Activated CD8-positive, alpha-beta memory T cell treated with anti-CD3 and anti-CD28 coated beads for 36 hours (primary cell): ENCODE results near the gene TRAPPC3L. TPM values are rescaled to one million over a fixed set of nuclear protein-coding genes. Genes with fewer than 3 reads are reported as not detected.

Source experiments
- CTCF ChIA-PET: fragments of 350-600 bp; sonication (Branson Sonifier 250); formaldehyde crosslinking; loops from one replicate; lab custom pipeline; 2021; ENCODE audit warnings: antibody characterized with exemption; lab: Charles Lee
- POLR2A ChIA-PET: fragments of 350-600 bp; sonication (Branson Sonifier 250); formaldehyde crosslinking; loops from one replicate; lab custom pipeline; 2021; ENCODE audit warnings: antibody characterized with exemption; lab: Charles Lee
- total RNA-seq, 2 experiments: library from RNA; stranded (reverse); gene quantifications; one replicate each; pipeline ENCODE4 v1.2.3, GENCODE V29; 2021

The TRAPPC3L gene
- total RNA-seq, 2 experiments from 2014 or later, result not detected

DNA sequence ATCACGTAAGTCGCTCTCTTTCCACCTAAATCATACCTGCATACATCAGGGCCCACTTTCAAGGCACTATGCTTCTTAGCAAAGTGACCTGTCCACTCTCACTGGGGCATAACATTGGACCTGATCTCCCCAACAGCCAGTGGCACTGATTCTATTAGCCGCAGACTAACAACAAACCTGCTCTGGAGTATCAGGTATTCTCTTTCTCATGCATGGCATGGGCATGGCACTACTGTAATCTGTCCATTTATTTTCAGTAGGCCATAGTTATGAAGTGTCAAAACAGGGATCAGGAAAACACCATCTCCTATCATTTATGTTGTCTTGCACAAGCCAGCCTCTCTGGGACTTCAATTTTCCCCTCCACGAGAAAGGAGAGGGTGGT is 16.5 kb upstream of the TRAPPC3L start:
- CTCF ChIA-PET, result interaction anchor here (1.1 to 2.4 kb wide), 3 partner anchors 9 to 274 kb away, joined by 3 to 7 read pairs (median 5); partner anchors contain the start of gene RWDD1
- POLR2A ChIA-PET, result no interaction called here

DNA sequence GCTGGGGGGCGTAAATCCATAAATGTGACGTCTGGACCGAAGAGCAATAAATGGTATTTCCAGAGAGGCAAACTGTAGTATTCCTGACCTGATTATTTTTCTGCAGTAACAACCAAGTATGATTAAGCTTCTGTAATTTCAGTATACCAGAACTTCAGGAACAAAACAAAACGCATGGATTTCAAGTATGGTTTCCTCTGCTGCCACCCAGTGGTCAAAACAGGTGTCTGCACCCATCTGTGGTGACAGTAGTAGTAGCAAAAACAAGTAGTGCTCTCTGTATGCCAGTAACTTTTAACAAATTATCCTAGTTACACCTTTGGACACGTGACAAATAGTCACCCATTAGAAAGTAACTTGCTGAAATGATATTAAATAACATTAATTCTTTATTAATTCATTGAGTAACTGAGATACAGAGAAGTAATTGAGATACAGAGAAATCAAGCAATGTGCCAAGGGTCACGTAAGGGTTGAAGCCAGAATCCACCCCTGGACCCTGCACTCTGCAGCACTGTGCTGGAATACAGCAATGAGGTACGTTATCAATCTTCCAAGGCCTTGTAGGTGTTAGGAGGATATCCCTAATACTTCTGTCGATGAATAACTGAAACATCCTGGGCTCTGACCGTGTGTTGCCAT is 16.0 kb upstream of the TRAPPC3L start:
- CTCF ChIA-PET, result interaction anchor here (0.6 to 2.8 kb wide), 12 partner anchors 10 to 345 kb away, joined by 3 to 17 read pairs (median 3); partner anchors contain the start of genes RWDD1 and TSPYL4
- POLR2A ChIA-PET, result interaction anchor here (0.6 kb wide), 1 partner anchor 11 kb away, joined by 3 read pairs; no protein-coding TSS in a partner anchor

DNA sequence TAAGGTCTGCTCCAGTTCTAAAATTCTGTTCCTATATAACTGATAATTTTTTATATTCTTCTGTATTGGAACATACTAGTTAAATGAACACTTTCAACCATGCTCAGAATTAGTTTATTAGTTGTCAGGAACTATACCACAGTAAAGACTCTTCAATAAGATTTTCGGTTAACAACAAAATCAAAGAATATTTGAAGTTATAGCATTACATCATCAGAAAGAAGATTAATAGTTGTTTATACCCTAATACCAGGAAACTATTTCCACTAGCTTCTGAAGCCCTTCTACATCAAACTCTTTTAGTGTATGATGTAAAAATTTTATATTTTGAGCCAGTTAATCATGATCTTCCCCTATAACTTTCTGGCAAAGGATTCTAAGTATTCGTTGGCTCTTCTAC is 14.6 kb upstream of the TRAPPC3L start:
- CTCF ChIA-PET, result interaction anchor here (1.1 to 2.8 kb wide), 2 partner anchors 12 to 152 kb away, joined by 3 to 17 read pairs; partner anchors contain the start of gene RWDD1
- POLR2A ChIA-PET, result no interaction called here

DNA sequence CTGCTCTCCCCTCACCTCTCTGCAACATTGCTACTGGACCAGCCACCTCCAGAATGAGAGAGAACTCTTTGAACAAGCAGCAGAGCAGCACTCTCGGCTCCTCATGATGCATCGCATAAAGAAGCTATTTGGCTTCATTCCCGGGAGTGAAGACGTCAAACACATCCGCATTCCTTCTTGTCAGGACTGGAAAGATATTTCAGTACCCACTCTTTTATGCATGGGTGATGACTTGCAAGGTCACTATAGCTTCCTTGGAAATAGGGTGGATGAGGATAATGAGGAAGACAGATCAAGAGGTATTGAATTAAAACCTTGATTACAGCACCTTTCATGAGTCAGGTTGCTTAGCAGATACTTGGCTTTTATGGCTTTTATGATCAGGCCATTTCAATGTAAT is 12.4 kb upstream of the TRAPPC3L start:
- ChIA-PET CTCF (no interaction called here), POLR2A (no interaction called here)

DNA sequence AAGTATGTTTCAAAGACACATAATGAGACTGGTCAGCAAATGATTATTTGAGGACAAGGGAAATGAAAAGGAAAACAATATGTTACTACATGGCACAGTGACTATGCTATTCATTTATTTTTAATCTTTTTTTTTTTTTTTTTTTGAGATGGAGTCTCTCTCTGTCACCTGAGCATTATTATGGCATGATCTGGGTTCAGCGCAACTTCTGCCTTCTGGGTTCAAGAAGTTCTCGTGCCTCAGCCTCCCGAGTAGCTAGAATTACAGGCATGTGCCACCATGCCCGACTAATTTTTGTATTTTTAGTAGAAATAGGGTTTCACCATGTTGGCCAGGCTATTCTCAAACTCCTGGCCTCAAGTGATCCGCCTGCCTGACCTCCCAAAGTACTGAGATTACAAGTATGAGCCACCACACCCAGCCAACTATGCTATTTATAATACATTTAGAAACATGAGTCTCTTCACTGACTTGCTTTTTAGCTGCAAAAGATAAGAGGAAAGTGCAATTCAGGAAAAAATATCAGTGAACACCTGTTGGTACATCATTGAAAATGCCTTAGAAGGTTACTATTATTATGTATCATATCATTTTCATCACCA is 11.4 kb upstream of the TRAPPC3L start:
- ChIA-PET CTCF (no interaction called here), POLR2A (no interaction called here)

DNA sequence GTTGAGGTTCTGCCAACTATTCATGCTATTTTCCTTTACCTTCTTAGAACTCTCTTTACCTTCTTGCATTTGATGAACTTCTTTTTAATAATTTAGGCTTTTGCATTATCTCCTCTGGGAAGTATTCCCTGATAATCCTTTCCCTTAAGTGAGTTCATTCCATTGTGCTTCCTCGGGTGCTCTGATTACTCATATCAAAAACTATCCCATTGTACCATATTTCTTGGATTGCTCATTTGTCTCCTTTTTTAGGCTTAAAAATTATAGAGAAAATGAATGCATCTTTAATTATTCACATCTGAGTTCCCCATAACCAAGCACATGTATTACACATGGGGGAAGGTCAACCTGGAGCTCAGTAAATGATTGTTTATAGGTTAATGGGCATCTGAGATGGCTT is 10.6 kb upstream of the TRAPPC3L start:
- POLR2A ChIA-PET, result no interaction called here
- CTCF ChIA-PET, result no interaction called here

DNA sequence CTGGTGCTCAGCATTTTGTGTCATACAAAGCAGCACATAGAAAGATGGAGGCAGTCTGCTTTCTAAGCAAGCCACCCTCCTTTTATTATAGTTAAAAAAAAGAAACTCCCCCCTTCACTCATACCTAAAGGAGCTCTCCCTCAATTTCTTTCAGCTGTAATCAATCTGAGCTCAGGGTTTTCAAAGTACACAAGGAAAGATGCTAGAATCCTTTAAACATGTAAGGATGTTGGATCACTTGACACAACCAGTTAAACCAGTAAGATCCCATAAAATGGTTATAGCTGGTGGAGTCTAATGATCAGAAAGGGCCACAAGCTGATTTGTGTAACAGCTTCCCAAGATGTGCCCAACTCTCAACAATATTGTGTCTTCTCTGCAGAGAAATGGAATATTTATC is 8.0 kb upstream of the TRAPPC3L start, which contains the start of gene CALHM4:
Gene CALHM4, plus strand, starts transcription at position 301 of the 400 bp plus-strand sequence. Its CDS starts 43 bp downstream, at position 344.
- CTCF ChIA-PET, result no interaction called here
- POLR2A ChIA-PET, result no interaction called here

DNA sequence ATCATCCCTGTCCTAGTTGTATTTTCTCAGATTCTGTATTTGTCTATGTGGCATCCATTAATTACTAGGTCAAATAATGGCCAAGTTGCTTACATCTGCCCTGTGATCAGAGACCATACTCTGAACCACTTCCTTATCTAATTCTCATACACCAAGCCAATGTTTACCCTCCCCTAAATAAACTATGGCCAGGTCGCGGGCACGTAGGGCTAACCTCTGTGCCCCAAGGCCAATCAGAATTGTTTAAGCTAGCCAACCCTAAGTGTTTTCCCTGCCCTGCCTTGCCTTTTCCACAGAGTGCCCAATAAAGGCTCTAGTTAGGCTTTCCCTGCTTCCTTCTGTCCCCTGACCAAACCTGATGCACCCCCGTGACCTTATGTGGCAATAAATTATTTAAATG is 5.3 kb upstream of the TRAPPC3L start:
- CTCF ChIA-PET, result no interaction called here
- POLR2A ChIA-PET, result no interaction called here

DNA sequence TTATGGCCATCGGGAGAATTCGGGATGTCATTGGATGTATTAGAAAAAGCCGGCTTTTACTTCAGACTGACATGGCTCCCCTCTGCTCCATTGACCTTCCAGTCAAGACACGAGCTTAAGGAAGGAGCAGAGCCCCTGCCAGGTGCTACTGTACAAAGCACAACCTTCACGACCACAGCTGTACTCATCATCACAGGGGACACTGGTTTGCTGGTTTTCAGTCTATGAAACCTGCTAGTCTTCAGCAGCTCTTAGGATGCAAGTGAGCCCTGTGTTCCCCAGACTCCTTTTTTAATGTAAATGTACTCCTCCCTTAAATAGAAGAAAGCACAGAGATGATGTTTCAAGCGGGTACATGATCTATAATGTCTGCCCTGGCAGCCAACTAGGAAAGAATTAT is 1.9 kb upstream of the TRAPPC3L start:
- CTCF ChIA-PET, result interaction anchor here (1.0 kb wide), 1 partner anchor 260 kb away, joined by 4 read pairs; no protein-coding TSS in a partner anchor
- POLR2A ChIA-PET, result no interaction called here

DNA sequence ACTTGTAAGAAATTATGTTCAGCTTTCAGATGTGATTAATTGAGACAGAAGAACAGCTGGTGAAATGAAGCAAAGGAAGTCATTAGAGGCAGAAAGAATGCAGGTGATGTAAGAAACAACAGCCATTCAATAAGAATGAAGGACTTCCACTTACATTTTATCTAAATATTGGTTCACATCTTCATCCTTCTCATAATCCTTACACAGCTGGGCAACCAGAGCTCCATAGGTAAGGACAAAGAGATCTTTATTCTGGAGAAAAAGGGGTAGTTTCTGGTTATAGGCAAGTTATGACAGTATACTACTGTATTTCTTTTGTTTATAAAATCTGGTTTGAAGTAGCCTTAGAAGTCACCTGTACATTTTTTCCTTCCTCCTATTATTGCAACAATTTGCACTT is 2.3 kb downstream of the TRAPPC3L start:
- CTCF ChIA-PET, result interaction anchor here (0.7 kb wide), 1 partner anchor 95 kb away, joined by 3 read pairs; no protein-coding TSS in a partner anchor
- POLR2A ChIA-PET, result no interaction called here

DNA sequence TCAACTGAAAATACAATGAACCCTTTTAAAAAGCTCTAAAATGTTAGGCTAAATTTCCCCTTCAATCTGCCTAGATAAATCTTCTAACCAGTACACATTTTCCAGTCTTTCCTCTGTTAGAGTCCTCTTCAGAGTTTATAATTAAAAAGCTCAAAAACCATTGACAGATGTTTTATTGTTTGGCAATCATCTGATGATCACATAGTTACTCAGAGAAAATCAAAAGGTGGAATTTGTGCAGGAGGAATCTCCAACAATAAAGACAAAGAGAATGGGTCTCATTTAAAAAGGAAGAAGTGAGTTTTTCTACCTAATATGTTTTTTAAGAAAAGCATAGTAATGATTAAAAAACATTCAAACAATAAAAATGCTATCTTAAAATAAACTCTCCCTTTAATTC is 3.1 kb downstream of the TRAPPC3L start:
- POLR2A ChIA-PET, result no interaction called here
- CTCF ChIA-PET, result no interaction called here

DNA sequence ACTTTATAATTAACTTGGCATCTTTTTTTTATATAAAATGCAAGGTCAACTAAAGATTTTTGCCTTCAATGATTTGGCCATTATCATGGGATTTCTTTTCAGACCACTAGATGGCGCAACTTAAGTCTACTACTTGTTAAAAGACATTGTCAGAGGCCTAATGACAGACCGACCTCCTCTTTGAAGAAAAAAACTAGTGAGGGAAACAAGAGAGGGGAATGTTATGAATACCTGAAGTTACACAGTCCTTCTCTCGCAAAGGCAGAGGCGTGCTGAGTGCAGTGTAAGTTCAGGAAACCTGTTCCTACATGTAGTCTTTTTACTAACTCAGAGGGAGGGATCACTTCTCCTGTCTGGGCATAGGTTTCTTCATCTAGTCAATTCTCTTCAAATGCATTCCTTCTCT is 9.3 kb downstream of the TRAPPC3L start:
- ChIA-PET POLR2A (no interaction called here), CTCF (no interaction called here)

DNA sequence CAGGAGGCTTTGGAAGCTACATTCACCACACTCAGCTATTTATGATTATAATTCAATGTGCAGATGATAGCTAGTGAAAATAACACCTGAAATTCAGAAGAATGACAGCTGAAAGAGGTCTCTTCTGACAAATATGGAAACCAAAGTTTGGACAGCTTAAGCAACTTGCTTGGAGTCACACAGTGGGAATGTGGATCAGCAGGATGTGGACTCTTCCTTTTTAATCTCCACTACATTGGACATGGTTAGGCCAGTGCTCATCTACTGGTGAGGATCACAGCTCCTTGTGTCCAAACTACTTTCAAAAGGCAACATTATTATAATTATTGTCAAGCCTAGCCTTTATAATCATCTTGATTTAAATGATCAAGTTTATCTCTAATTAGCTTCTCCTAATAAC is 10.4 kb downstream of the TRAPPC3L start:
- POLR2A ChIA-PET, result no interaction called here

DNA sequence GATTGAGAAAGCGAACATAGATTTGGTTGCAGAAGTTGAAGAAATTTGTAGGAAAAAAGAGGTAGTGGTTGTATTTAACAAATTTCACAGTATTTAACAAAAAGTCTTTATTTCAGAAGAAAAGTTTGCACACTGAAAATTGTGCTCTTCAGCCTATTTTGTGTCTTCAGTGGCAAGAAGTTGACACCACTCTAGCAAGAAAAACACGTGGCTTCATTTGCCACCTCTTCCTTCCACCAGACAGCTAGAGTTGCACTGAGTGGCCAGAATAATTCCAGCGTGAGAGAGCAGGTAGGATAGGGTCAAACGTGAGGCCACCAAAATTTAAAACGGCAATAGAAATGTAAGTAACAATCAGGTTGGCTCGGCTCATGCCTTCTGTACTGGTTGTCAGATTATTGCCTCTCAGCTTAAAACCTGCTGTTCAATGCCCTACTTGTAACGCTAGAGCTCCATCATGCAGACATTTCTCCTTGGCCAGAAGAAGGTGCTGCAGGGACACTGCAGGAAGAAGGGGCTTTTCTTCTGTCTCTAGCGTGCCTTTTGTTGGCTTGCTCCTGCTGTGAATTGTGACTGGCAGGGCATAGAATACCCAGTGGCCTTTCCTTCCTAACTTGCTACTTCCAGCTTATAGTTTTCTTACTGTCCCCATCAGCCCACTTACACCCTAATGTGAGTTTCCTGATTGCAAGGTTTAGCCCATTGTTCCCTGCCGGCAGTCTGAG is 12.1 kb downstream of the TRAPPC3L start:
- POLR2A ChIA-PET, result no interaction called here

More for the DNA sequence above, 10.4 kb downstream of the TRAPPC3L start:
- CTCF ChIA-PET, result interaction anchor here (0.6 to 1.3 kb wide), 4 partner anchors 9 to 1056 kb away, joined by 3 to 4 read pairs (median 3); no protein-coding TSS in a partner anchor

DNA sequence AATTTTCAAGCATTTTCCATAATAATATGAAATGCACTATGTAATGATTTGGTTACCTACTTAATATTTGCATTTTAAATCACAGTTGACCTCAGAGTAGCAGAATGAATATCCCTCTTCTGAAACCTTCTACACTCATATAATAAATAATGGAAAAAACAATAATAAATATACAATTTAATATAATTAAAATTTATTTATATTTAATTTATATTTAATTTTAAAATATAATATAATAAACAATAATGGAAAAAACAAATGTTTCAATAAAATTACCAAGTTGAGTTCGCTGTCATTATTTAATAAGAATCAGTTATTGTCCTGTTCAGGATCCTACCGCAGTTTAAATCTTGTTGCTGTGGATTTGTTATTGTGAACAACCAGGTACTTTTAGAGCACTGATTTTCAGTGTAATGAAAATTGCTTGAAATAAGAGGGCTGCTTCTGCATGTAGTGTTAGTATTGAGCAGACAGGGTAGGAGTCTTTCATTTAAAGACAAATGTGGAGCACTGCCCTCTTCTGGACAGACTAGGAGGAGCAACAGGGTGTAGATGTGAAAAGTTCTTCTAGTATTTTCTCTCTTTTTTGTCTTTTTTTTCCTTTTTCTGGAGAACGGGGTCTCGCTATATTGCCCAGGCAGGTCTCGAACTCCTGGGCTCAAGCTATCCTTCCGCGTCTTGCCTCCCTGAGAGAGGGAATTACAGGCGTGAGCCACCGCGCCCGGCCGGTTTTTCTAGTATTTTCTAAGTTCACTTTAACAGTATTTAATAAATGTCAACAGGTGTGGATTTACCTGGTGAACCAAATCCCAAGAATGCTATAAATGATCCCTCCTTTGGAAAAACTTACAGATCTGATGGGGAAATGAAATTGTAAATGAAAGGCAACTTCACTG is 13.6 kb downstream of the TRAPPC3L start:
- ChIA-PET POLR2A (no interaction called here), CTCF (interaction anchor here (2.7 kb wide), 1 partner anchor 244 kb away, joined by 9 read pairs; no protein-coding TSS in a partner anchor)

More for the DNA sequence above, 12.1 kb downstream of the TRAPPC3L start:
- CTCF ChIA-PET, result interaction anchor here (1.0 to 2.7 kb wide), 3 partner anchors 28 to 259 kb away, joined by 3 to 9 read pairs (median 3); no protein-coding TSS in a partner anchor

DNA sequence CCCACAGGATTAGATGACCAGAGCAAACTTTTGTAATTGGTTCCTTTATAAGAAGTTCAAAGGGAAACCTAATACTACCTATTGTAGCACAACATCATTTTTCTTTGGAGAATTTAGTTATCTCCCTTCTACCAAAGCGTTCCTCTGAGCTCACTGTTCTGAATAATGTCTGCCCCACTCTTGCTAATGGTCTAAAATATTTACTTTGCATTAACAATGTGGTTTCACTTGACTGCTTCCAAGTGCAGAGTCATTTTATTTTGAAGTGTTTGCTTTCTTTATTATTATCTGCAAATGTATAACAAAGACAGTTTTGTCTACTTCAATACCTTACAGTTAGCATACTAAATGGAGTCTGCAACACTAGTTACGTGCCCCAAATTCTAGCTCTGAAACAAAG is 15.0 kb downstream of the TRAPPC3L start:
- POLR2A ChIA-PET, result no interaction called here
- CTCF ChIA-PET, result interaction anchor here (0.8 kb wide), 1 partner anchor 243 kb away, joined by 3 read pairs; no protein-coding TSS in a partner anchor

DNA sequence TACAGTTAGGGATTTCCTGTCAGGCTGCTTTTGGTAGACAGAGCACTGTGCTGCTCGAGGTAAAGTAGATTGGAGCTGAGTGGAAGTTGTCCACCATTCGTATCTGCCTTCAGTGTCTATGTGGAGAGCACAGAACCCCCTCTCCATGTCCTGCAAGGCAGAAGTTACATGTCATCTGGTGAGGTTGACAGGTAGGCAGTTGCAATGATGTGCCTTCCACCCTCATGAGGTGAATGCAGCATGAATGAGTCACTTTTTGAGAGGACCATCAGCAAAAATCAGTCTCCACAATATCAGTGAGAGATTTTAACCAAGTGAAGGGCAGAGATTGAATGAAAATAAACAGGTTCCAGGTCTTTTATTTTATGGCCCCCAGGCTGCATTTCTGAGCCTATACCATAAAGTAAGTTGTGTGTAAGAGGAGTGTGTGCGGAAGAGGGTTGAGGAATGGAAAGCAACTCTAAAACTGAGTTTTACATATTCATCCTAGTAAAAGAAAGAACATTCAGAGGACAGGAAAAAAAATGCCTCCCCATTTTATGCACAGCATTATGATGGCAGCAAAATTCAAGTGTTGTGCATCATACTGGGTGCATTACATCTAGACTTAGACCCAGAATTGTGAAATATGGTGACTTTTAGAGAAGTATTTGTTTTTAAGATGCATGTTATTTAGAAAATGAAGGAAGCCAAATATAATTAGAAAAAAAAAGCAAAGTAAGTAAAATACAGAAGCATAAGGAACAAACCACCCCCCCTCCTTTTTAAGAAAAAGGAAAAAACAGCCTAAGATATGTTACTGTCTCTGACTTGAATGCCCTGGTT is 15.8 kb downstream of the TRAPPC3L start:
- POLR2A ChIA-PET, result no interaction called here
- CTCF ChIA-PET, result interaction anchor here (0.8 kb wide), 1 partner anchor 242 kb away, joined by 3 read pairs; no protein-coding TSS in a partner anchor

DNA sequence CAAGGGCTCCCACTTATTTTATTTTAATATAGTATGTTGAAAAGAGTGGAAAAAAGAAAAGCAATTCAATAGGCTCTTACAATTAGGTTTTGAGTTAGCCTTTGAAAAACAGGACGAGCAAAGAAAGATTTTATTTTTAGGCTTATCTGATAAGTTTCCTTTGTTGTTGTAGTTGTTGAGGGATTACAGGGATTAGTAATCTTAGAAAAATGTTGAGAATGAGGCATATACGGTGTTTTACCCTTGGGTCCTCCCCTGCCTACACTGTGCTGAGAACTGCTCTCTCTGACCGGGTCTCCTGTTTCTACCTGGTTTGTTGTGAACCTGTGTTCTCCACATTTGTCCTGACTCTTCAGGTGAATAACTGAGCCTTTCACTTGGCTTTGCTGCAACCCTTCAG is 16.7 kb downstream of the TRAPPC3L start:
- ChIA-PET CTCF (no interaction called here), POLR2A (no interaction called here)
